ENCODE data around the gene PPP1R9B. TPM values are rescaled to one million over a fixed set of nuclear protein-coding genes. Genes with fewer than 3 reads are reported as not detected.

Gene PPP1R9B
- total and polyA plus RNA-seq, 2 donors (not counting 1 experiment from before 2014, with no cell fraction given): 80.7 to 220 TPM

DNA sequence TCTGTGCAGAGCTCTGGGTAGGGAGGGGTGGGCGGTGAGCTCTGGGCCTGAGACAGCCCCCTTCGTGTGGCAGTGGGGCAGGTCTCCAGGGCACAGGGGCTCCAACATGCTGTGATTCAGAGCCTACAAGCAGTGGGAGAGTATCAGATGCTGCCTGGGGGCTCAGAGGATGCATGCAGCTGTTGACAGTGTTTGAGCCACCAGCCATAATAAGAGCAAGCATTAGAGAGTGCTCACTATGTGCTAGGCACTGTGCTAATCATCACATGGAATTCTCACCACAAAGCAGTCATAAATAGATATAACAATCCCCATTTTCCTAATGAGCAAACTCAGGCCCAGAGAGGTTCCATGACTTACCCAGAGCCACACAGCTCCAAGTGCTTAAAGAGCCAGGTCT is 47.2 kb downstream of the PPP1R9B start:
- H3K4me1 ChIP-seq (ENCODE audit: control insufficient read depth in 2 of 2, insufficient read depth in 2 of 2, low read length in 2 of 2): no peaks in the 10 kb centered on the region
- H3K9me3 ChIP-seq (ENCODE audit: control extremely low read depth in 1 of 3, control insufficient read depth in 2 of 3, insufficient read depth in 1 of 3, low read length in 2 of 3): no peaks in the 10 kb centered on the region
- WGBS (ENCODE audit: insufficient coverage): 83% methylated on average over 1 of the region's 2 CpGs
- H3K36me3 ChIP-seq (replicated peaks in 1 of 2; ENCODE audit: control extremely low read depth in 1 of 2, control insufficient read depth in 1 of 2, extremely low read depth in 1 of 2, insufficient read depth in 2 of 2, low read length in 1 of 2): peaks cover 0 to 62% of the 10 kb centered on the region in 2 experiments
- Mint-ChIP-seq H3K27me3 (no peaks in the 10 kb centered on the region), H3K27ac (no peak overlapping the region), H3K4me1 (peaks cover 2% of the 10 kb centered on the region), H3K4me3 (no peak overlapping the region), H3K9me3 (ENCODE audit: insufficient read depth) (no peaks in the 10 kb centered on the region)
- ATAC-seq (ENCODE audit: low read depth) (no peak), DNase-seq (no peak)
- no peak overlapping the region for H3K4me3 ChIP-seq (ENCODE audit: control extremely low read depth in 1 of 5, extremely low read depth in 1 of 5, insufficient read depth in 1 of 5, low read depth in 2 of 5, low read length in 4 of 5)
- H3K4me2 ChIP-seq (replicated peaks; ENCODE audit: low read depth, low read length, poor library complexity, severe bottlenecking): no peak overlapping the region
- TF ChIP-seq, protein P1, sequence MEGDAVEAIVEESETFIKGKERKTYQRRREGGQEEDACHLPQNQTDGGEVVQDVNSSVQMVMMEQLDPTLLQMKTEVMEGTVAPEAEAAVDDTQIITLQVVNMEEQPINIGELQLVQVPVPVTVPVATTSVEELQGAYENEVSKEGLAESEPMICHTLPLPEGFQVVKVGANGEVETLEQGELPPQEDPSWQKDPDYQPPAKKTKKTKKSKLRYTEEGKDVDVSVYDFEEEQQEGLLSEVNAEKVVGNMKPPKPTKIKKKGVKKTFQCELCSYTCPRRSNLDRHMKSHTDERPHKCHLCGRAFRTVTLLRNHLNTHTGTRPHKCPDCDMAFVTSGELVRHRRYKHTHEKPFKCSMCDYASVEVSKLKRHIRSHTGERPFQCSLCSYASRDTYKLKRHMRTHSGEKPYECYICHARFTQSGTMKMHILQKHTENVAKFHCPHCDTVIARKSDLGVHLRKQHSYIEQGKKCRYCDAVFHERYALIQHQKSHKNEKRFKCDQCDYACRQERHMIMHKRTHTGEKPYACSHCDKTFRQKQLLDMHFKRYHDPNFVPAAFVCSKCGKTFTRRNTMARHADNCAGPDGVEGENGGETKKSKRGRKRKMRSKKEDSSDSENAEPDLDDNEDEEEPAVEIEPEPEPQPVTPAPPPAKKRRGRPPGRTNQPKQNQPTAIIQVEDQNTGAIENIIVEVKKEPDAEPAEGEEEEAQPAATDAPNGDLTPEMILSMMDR (IDR thresholded peaks at IDR 0.05): no peak
- TF ChIP-seq EZH2 (IDR thresholded peaks at IDR 0.05; ENCODE audit: borderline replicate concordance, insufficient read depth, low read depth, low read length, poor library complexity, severe bottlenecking): no peak
- H4K20me1 ChIP-seq (ENCODE audit: control insufficient read depth, insufficient read depth, low read length, poor library complexity, severe bottlenecking): peaks cover 19% of the 10 kb centered on the region
- no peaks in the 10 kb centered on the region for H3K27me3 ChIP-seq (replicated peaks in 1 of 4; ENCODE audit: control extremely low read depth in 1 of 4, control insufficient read depth in 3 of 4, insufficient read depth in 4 of 4, low read length in 3 of 4)
- H3K9ac ChIP-seq (ENCODE audit: low read length): no peak overlapping the region
- intact Hi-C loops (cut with micrococcal nuclease): no loop called here
- ChIA-PET POLR2A (no interaction called here), CTCF (interaction anchor here (1.9 kb wide), 1 partner anchor 9 kb away, joined by 9 read pairs; no protein-coding TSS in a partner anchor)
- no peak overlapping the region for H3K27ac ChIP-seq (ENCODE audit: low read length in 2 of 2)
- no peaks in the 10 kb centered on the region for H3K79me2 ChIP-seq (ENCODE audit: control insufficient read depth, insufficient read depth, low read length)
- H2AFZ ChIP-seq (ENCODE audit: insufficient read depth, low read depth, low read length, poor library complexity, severe bottlenecking): no peak overlapping the region

DNA sequence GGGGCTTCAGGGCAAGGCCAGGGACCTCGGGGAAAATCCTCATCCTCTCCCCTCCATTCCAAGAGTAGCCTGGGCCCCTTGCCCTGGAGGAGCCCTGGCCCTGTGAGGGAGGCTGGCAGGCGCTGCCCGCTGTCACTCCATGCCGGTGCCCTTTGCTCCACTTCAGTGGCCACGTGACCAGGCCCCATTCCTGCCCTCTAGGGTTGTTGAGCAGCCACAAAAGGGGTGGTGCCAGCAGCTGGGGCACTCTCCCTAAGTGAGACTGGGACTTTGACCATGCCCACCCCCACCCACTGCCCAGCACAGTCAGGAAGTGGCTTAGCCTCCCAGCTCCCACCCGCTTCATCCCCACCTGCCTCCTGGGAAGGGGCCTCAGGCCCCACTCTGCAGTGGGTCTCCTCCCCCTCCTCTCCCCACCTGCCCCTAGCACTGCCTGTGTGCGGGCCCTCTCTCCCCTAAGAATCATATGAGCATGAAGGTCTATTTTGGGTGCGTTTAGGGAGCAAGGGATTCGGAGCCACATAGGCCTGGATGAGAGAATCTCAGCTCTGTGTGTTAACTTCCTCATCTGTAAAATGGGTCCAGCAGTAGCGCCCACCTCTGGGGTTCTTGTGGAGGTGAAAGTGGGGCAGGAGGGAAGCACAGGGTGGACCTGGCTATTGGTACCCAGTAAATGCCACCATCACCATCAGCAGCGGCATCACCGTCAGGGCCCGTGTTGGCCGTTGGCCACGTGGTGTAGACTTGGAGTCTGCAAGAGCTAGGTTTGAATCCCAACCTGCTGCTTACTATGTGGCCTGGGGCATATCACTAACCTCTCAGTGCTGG is 48.1 kb downstream of the PPP1R9B start:
- Histone ChIP-seq H3K79me2 (ENCODE audit: control insufficient read depth, insufficient read depth, low read length) (no peaks in the 10 kb centered on the region), H3K4me2 (replicated peaks; ENCODE audit: low read depth, low read length, poor library complexity, severe bottlenecking) (no peak overlapping the region), H3K4me3 (ENCODE audit: control extremely low read depth in 1 of 5, extremely low read depth in 1 of 5, insufficient read depth in 1 of 5, low read depth in 2 of 5, low read length in 4 of 5) (no peak overlapping the region), H2AFZ (ENCODE audit: insufficient read depth, low read depth, low read length, poor library complexity, severe bottlenecking) (no peak overlapping the region), H3K4me1 (ENCODE audit: control insufficient read depth in 2 of 2, insufficient read depth in 2 of 2, low read length in 2 of 2) (no peaks in the 10 kb centered on the region), H3K9ac (ENCODE audit: low read length) (no peak overlapping the region), H3K27me3 (replicated peaks in 1 of 4; ENCODE audit: control extremely low read depth in 1 of 4, control insufficient read depth in 3 of 4, insufficient read depth in 4 of 4, low read length in 3 of 4) (no peaks in the 10 kb centered on the region), H3K9me3 (ENCODE audit: control extremely low read depth in 1 of 3, control insufficient read depth in 2 of 3, insufficient read depth in 1 of 3, low read length in 2 of 3) (no peaks in the 10 kb centered on the region), H4K20me1 (ENCODE audit: control insufficient read depth, insufficient read depth, low read length, poor library complexity, severe bottlenecking) (peaks cover 19% of the 10 kb centered on the region), H3K36me3 (replicated peaks in 1 of 2; ENCODE audit: control extremely low read depth in 1 of 2, control insufficient read depth in 1 of 2, extremely low read depth in 1 of 2, insufficient read depth in 2 of 2, low read length in 1 of 2) (peaks cover 0 to 62% of the 10 kb centered on the region in 2 experiments), H3K27ac (ENCODE audit: low read length in 2 of 2) (no peak overlapping the region)
- Mint-ChIP-seq H3K4me3 (no peak overlapping the region), H3K9me3 (ENCODE audit: insufficient read depth) (no peaks in the 10 kb centered on the region), H3K27me3 (no peaks in the 10 kb centered on the region), H3K4me1 (peaks cover 2% of the 10 kb centered on the region), H3K27ac (no peak overlapping the region)
- no peak for ATAC-seq (ENCODE audit: low read depth)
- DNase-seq: no peak
- intact Hi-C loops (cut with micrococcal nuclease): no loop called here
- WGBS (ENCODE audit: insufficient coverage): 93% methylated on average over 9 of the region's 15 CpGs
- TF ChIP-seq, protein P1 (IDR thresholded peaks at IDR 0.05): no peak
- TF ChIP-seq EZH2 (IDR thresholded peaks at IDR 0.05; ENCODE audit: borderline replicate concordance, insufficient read depth, low read depth, low read length, poor library complexity, severe bottlenecking): no peak
- ChIA-PET POLR2A (no interaction called here), CTCF (interaction anchor here (1.9 kb wide), 1 partner anchor 9 kb away, joined by 9 read pairs; no protein-coding TSS in a partner anchor)
